ENCODE data around the gene F12.

F12 gene

GRCh38 chr5:177409043-177409801 is at the start of gene F12:
F12 (minus strand) TSS chr5:177409564; CDS start chr5:177409527, 37 bp downstream.
- DNase-seq: no peak

GRCh38 chr5:177458912-177459350 is 49.6 kb upstream of the F12 start:
- DNase-seq: no peak

GRCh38 chr5:177457852-177458681 is 48.7 kb upstream of the F12 start:
- DNase-seq: no peak

- DNase-seq: peak; percentile 87 to 90
Observed at GRCh38 chr5:177456976-177457851, 47.9 kb upstream of the F12 start.

- DNase-seq: no peak
Observed at GRCh38 chr5:177456591-177456964, 47.2 kb upstream of the F12 start.

GRCh38 chr5:177455661-177456590 is 46.6 kb upstream of the F12 start:
- DNase-seq: peak; percentile 75 to 92

GRCh38 chr5:177455036-177455660 is 45.8 kb upstream of the F12 start:
- peak; percentile 39 to 80 for DNase-seq

- peak; percentile 64 to 91 for DNase-seq
Observed at GRCh38 chr5:177454397-177455035, 45.2 kb upstream of the F12 start.

GRCh38 chr5:177453852-177454396 is 44.6 kb upstream of the F12 start:
- DNase-seq: peak; percentile 18 to 61

GRCh38 chr5:177452688-177453638 is 43.6 kb upstream of the F12 start:
- DNase-seq: peak in 1 of 2 experiments; percentile 22

GRCh38 chr5:177450667-177451424 is 41.5 kb upstream of the F12 start:
- DNase-seq: no peak

- no peak for DNase-seq
Observed at GRCh38 chr5:177449140-177450061, 40.0 kb upstream of the F12 start.

GRCh38 chr5:177448244-177448950 is 39.0 kb upstream of the F12 start:
- DNase-seq: no peak

- peak in 1 of 2 experiments; percentile 41 for DNase-seq
Observed at GRCh38 chr5:177447611-177448243, 38.4 kb upstream of the F12 start.

GRCh38 chr5:177447066-177447610 is 37.8 kb upstream of the F12 start:
- DNase-seq: peak in 1 of 2 experiments; percentile 72

Data from NCI-H446 (cell line).